Right lobe of liver (tissue), 4 donors: ENCODE measurements around the gene SENP7.

ENCODE experiments used
- POLR2A ChIP-seq: fragments of 450-650 bp; IDR thresholded peaks from one replicate; pipeline ENCODE4 v1.6.1; 2017; ENCODE audit warnings: antibody characterized with exemption, mild to moderate bottlenecking
- TF ChIP-seq, protein P1 (sequence below), 4 donors: fragments of 200-600 bp in 3 of 4; fragments of 450-650 bp in 1 of 4; IDR thresholded peaks; one replicate each; pipeline versions ENCODE4 v1.5.1 to v1.8.0; 2016 to 2022; ENCODE audit warnings: antibody characterized with exemption in 4 of 4, mild to moderate bottlenecking in 2 of 4
- donor health status: DM: no; HTN: no; CAD: no.
- donor health status: DM: no; HTN: no; CAD: no.
- donor health status: DM: no; HTN: yes; CAD: no.

DNA sequence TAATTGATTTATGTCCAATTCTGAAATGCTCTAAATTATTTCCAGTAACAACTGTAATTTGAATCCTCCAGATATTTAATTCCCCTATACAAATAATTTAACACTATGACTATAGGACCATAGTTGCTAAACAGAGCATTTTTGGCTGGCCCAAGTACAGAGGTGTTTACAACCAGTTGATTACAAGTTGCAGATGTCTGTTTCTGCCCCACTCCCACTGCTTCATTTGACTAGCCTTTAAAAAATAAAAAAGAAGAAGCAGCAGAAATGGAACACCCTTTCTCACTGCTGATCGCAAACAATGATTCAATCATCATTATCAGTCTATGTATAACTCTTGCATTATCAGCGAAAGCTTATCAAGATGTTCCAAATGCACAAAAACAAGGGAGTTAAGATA, 54.6 kb downstream of the SENP7 start:
- TF ChIP-seq, protein P1, sequence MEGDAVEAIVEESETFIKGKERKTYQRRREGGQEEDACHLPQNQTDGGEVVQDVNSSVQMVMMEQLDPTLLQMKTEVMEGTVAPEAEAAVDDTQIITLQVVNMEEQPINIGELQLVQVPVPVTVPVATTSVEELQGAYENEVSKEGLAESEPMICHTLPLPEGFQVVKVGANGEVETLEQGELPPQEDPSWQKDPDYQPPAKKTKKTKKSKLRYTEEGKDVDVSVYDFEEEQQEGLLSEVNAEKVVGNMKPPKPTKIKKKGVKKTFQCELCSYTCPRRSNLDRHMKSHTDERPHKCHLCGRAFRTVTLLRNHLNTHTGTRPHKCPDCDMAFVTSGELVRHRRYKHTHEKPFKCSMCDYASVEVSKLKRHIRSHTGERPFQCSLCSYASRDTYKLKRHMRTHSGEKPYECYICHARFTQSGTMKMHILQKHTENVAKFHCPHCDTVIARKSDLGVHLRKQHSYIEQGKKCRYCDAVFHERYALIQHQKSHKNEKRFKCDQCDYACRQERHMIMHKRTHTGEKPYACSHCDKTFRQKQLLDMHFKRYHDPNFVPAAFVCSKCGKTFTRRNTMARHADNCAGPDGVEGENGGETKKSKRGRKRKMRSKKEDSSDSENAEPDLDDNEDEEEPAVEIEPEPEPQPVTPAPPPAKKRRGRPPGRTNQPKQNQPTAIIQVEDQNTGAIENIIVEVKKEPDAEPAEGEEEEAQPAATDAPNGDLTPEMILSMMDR (IDR thresholded peaks at IDR 0.05) = no peak
- no peak for TF ChIP-seq POLR2A
